Loucy (cell line): ENCODE results near the gene GJB4.
"Not testable (repeated sequence)": the region's sequence is repeated elsewhere in the genome, so short reads cannot be mapped to it uniquely, and the experiment has no call there.

ENCODE experiments used
- H2AFZ ChIP-seq: fragments of 200-600 bp; sonication (generic); 2 replicates; pipeline ENCODE4 v1.6.0; 2016; ENCODE audit warnings: antibody characterized with exemption, mild to moderate bottlenecking, low read length, moderate library complexity
- H3F3A ChIP-seq: fragments of 200-600 bp; 2 replicates; pipeline ENCODE4 v1.6.0; 2016; ENCODE audit warnings: antibody characterized with exemption, low read depth, mild to moderate bottlenecking
- H3K27me3 ChIP-seq: fragments of 200-600 bp; sonication (generic); 2 replicates; pipeline ENCODE4 v1.6.1; 2014; ENCODE audit warnings: low read length, mild to moderate bottlenecking; ENCODE audit not compliant: insufficient read depth, poor library complexity, severe bottlenecking
- H3K36me3 ChIP-seq: fragments of 200-600 bp; sonication (generic); 2 replicates; pipeline ENCODE4 v1.6.1; 2016; ENCODE audit warnings: low read length; ENCODE audit not compliant: insufficient read depth
- H3K4me1 ChIP-seq: fragments of 200-600 bp; sonication (generic); 2 replicates; pipeline ENCODE4 v1.5.1; 2014; ENCODE audit warnings: low read length, mild to moderate bottlenecking; ENCODE audit not compliant: insufficient read depth, poor library complexity, severe bottlenecking
- H3K4me2 ChIP-seq: fragments of 200-600 bp; sonication (generic); 2 replicates; pipeline ENCODE4 v1.6.0; 2014; ENCODE audit warnings: antibody characterized with exemption, low read length, low read depth, mild to moderate bottlenecking; ENCODE audit not compliant: poor library complexity, severe bottlenecking
- H3K4me3 ChIP-seq: fragments of 200-600 bp; sonication (generic); 2 replicates; pipeline ENCODE4 v1.5.1; 2014; ENCODE audit warnings: low read length, mild to moderate bottlenecking, mixed read lengths; ENCODE audit not compliant: poor library complexity, severe bottlenecking
- H3K79me2 ChIP-seq: fragments of 200-600 bp; sonication (generic); 2 replicates; pipeline ENCODE4 v1.6.1; 2014; ENCODE audit warnings: low read length; ENCODE audit not compliant: insufficient read depth
- H3K9ac ChIP-seq: fragments of 200-600 bp; sonication (generic); 2 replicates; pipeline ENCODE4 v1.6.0; 2014; ENCODE audit warnings: mild to moderate bottlenecking, low read depth, low read length, moderate library complexity; ENCODE audit not compliant: poor library complexity, severe bottlenecking
- H3K9me2 ChIP-seq: fragments of 200-600 bp; sonication (generic); replicated peaks from 2 replicates; pipeline ENCODE4 v1.6.1; 2016; ENCODE audit warnings: low read depth, low read length, mixed read lengths
- H3K9me3 ChIP-seq: fragments of 200-600 bp; sonication (generic); 2 replicates; pipeline ENCODE4 v1.6.1; 2014; ENCODE audit warnings: mild to moderate bottlenecking, antibody characterized with exemption, low read length, low read depth; ENCODE audit not compliant: insufficient read depth
- H4K20me1 ChIP-seq: fragments of 200-600 bp; sonication (generic); 2 replicates; pipeline ENCODE4 v1.6.0; 2014; ENCODE audit warnings: antibody characterized with exemption, low read length, mild to moderate bottlenecking; ENCODE audit not compliant: insufficient read depth, poor library complexity, severe bottlenecking
- EZH2phosphoT487 ChIP-seq: fragments of 200-600 bp; IDR thresholded peaks from 2 replicates; pipeline ENCODE4 v1.6.1; 2018; ENCODE audit warnings: antibody characterized with exemption, mild to moderate bottlenecking, moderate library complexity, borderline replicate concordance
- TF ChIP-seq, protein P1 (sequence below): fragments of 200-600 bp; sonication (generic); conservative IDR thresholded peaks from 2 replicates; pipeline ENCODE4 v1.5.1; 2014; ENCODE audit warnings: mild to moderate bottlenecking, antibody characterized with exemption, low read length

Gene GJB4

DNA sequence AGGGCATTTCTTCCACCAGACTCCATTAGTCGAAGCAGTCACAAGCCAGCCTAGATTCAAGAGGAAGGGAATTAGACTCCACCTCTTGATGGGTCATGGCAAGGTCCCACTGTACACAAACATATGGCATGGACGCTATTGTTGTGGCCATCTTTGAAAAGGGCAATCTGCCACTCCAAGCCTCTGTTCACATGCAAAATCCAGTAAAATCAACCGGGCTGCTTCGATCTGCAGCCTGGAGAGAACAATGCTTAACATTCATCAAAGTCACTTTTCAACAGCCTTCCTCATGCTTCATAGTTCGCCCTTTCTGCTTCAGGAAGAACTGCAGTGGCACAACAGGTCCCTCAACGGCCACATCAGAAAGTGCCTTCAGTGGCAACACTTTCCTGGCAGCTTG lies 32.7 kb upstream of the GJB4 start:
- H3K36me3 ChIP-seq: no peaks in the 10 kb centered on the region
- H4K20me1 ChIP-seq: no peaks in the 10 kb centered on the region
- H3K9me3 ChIP-seq: no peaks in the 10 kb centered on the region
- H3K4me3 ChIP-seq: no peak overlapping the region
- H3F3A ChIP-seq: no peaks in the 10 kb centered on the region
- TF ChIP-seq, protein P1, sequence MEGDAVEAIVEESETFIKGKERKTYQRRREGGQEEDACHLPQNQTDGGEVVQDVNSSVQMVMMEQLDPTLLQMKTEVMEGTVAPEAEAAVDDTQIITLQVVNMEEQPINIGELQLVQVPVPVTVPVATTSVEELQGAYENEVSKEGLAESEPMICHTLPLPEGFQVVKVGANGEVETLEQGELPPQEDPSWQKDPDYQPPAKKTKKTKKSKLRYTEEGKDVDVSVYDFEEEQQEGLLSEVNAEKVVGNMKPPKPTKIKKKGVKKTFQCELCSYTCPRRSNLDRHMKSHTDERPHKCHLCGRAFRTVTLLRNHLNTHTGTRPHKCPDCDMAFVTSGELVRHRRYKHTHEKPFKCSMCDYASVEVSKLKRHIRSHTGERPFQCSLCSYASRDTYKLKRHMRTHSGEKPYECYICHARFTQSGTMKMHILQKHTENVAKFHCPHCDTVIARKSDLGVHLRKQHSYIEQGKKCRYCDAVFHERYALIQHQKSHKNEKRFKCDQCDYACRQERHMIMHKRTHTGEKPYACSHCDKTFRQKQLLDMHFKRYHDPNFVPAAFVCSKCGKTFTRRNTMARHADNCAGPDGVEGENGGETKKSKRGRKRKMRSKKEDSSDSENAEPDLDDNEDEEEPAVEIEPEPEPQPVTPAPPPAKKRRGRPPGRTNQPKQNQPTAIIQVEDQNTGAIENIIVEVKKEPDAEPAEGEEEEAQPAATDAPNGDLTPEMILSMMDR: no peak
- no peak for TF ChIP-seq EZH2phosphoT487
- H3K27me3 ChIP-seq: peaks cover 5% of the 10 kb centered on the region
- no peaks in the 10 kb centered on the region for H3K79me2 ChIP-seq
- no peaks in the 10 kb centered on the region for H3K9me2 ChIP-seq
- no peak overlapping the region for H2AFZ ChIP-seq
- H3K4me1 ChIP-seq: no peaks in the 10 kb centered on the region
- no peak overlapping the region for H3K9ac ChIP-seq
- no peak overlapping the region for H3K4me2 ChIP-seq

DNA sequence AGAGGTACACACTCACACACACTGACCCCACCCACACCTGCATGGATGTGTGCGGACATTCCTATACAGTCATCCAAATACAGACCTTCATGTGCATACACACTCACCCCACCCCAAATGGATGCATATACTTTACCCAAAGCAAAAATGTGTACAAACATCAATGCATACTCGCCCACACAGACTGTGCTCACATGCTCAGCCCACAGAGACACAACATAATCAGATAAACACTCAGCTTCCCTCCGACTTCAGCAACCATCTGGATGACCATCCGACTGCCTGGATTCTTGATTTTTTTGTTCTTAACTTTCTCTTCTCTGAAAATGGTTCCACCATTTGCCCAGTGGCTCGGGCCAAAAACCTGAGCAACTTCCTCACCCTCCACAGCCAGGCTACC lies 29.1 kb upstream of the GJB4 start:
- Histone ChIP-seq H4K20me1 (no peaks in the 10 kb centered on the region), H3K9me3 (no peaks in the 10 kb centered on the region), H3K27me3 (no peaks in the 10 kb centered on the region), H3K4me2 (no peak overlapping the region), H3K9me2 (no peaks in the 10 kb centered on the region), H3K79me2 (no peaks in the 10 kb centered on the region), H3K36me3 (no peaks in the 10 kb centered on the region), H3K4me3 (no peak overlapping the region), H2AFZ (no peak overlapping the region), H3K9ac (no peak overlapping the region), H3K4me1 (no peaks in the 10 kb centered on the region), H3F3A (no peaks in the 10 kb centered on the region)
- TF ChIP-seq EZH2phosphoT487: no peak
- TF ChIP-seq, protein P1: no peak

GRCh38 chr1:34732831-34733230 lies 26.7 kb upstream of the GJB4 start:
- H3K36me3 ChIP-seq, H3K4me1 ChIP-seq, H3F3A ChIP-seq, H4K20me1 ChIP-seq, H3K9me3 ChIP-seq, H2AFZ ChIP-seq, H3K4me3 ChIP-seq, H3K9ac ChIP-seq, H3K9me2 ChIP-seq, H3K4me2 ChIP-seq, H3K79me2 ChIP-seq, H3K27me3 ChIP-seq: not testable (repeated sequence)

DNA sequence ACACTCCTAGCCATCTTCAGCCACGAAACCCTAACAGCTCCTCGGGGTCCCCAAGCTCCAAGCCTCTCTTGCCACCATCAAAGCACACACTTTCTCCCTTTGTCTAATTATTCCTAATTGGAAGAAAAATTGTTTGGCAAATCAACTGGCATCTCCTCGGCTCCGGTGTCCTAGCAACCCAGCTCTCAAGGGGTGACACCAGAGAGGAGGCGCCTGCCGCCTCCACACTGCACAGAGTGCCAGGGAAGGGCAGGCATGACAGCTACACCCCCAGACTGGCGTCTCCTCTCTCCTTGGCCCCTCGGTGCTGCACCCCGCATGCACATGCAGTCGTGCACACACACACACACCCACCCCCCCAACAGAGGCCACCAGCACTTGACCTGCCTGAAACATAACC lies 22.8 kb upstream of the GJB4 start:
- Histone ChIP-seq H3K27me3 (no peaks in the 10 kb centered on the region), H3K36me3 (no peaks in the 10 kb centered on the region), H3K4me2 (no peak overlapping the region), H3K9ac (no peak overlapping the region), H3K4me3 (no peak overlapping the region), H2AFZ (no peak overlapping the region), H4K20me1 (no peaks in the 10 kb centered on the region), H3K79me2 (no peaks in the 10 kb centered on the region), H3K9me2 (no peaks in the 10 kb centered on the region), H3K4me1 (no peaks in the 10 kb centered on the region), H3K9me3 (no peaks in the 10 kb centered on the region), H3F3A (no peaks in the 10 kb centered on the region)
- TF ChIP-seq, protein P1: no peak
- no peak for TF ChIP-seq EZH2phosphoT487

DNA sequence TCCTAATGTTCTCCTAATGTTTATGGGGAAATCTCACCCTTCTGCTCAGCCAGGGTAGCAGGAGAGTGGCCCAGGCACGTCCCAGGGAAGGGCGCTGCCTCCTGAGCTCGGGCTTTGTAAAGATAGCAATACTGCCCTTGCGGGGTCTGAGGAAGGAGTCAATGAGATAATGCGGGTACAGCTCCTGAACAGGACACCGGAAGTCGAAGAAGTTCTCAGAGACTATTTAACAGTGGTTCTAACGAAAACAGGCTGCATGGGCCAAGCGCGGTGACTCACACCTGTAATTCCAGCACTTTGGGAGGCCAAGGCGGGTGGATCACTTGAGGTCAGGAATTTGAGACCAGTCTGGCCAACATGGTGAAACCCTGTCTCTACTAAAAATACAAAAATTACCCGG lies 22.3 kb upstream of the GJB4 start:
- H3K79me2 ChIP-seq, H2AFZ ChIP-seq, H3F3A ChIP-seq, H3K4me2 ChIP-seq, H3K4me3 ChIP-seq, H3K27me3 ChIP-seq, H3K9me3 ChIP-seq, H3K36me3 ChIP-seq, H3K9me2 ChIP-seq, H3K4me1 ChIP-seq, H3K9ac ChIP-seq, H4K20me1 ChIP-seq: not testable (repeated sequence)
